H1 (cell line): ENCODE measurements around the gene TAF12. TPM values are rescaled to one million over a fixed set of nuclear protein-coding genes. Genes with fewer than 3 reads are reported as not detected.

Experiments used
- CBX5 ChIP-seq: fragments of 300-800, 300-1000 bp; sonication (generic); IDR thresholded peaks from 2 replicates; pipeline ENCODE4 v1.7.1; 2016; ENCODE audit warnings: antibody characterized with exemption, low read length, low read depth
- CBX8 ChIP-seq: fragments of 300-800, 300-1000 bp; sonication (generic); IDR thresholded peaks from 2 replicates; pipeline ENCODE4 v1.7.1; 2016; ENCODE audit warnings: low read depth, low read length, borderline replicate concordance
- CTBP2 ChIP-seq: IDR thresholded peaks from 2 replicates; pipeline ENCODE4 v1.7.0; 2011; ENCODE audit warnings: borderline replicate concordance, mild to moderate bottlenecking, moderate library complexity, mixed read lengths, low read length; ENCODE audit not compliant: insufficient read depth, insufficient read length
- EZH2 ChIP-seq: fragments of 200-600 bp; sonication (generic); IDR thresholded peaks from 2 replicates; pipeline ENCODE4 v1.7.1; 2012; ENCODE audit warnings: low read depth, mild to moderate bottlenecking, moderate library complexity, low read length, inconsistent platforms; ENCODE audit not compliant: severe bottlenecking
- GTF2F1 ChIP-seq: IDR thresholded peaks from 2 replicates; pipeline ENCODE4 v1.6.1; 2012; ENCODE audit warnings: low read depth, low read length, improper control_type of control experiment, borderline replicate concordance
- KDM5A ChIP-seq: fragments of 200-600 bp; IDR thresholded peaks from 2 replicates; pipeline ENCODE4 v1.7.1; 2012; ENCODE audit warnings: mild to moderate bottlenecking, low read length, inconsistent platforms, mixed read lengths
- ZNF274 ChIP-seq: IDR thresholded peaks from 2 replicates; pipeline ENCODE4 v1.7.0; 2012; ENCODE audit warnings: low read length, borderline replicate concordance; ENCODE audit errors: extremely low read depth
- polyA plus RNA-seq, 7 experiments: library from polyadenylated mRNA; depleted of rRNA in 3 of 7; stranded (reverse) in 5 of 7; unstranded in 2 of 7; fragments of >200 nt in 5 of 7; fragments of 200-250 nt in 2 of 7; gene quantifications; 1 replicate in 5 of 7; 2 replicates in 1 of 7; 4 replicates in 1 of 7; pipeline versions ENCODE4 v1.2.1 to v1.2.3, GENCODE V29; 2011 to 2013; ENCODE audit warnings: missing spikeins in 2 of 7, mixed read lengths in 2 of 7
- total RNA-seq: library from RNA; stranded (reverse); fragmentation: NEBNext Ultra II Directional; extraction: Animal tissue kit (Norgen Biotek cat#: 25700); gene quantifications from 2 replicates; pipeline ENCODE4 v1.2.1, GENCODE V29; 2021
- TF ChIP-seq, protein P1 (sequence below): fragments of 300-600 bp; sonication (generic); IDR thresholded peaks from 2 replicates; pipeline ENCODE4 v1.7.1; 2012; ENCODE audit warnings: low read length, moderate library complexity, mild to moderate bottlenecking, inconsistent platforms; ENCODE audit not compliant: insufficient replicate concordance
- TF ChIP-seq, protein P2 (sequence below): IDR thresholded peaks from 2 replicates; pipeline ENCODE4 v1.6.1; 2012; ENCODE audit warnings: inconsistent platforms

Gene TAF12
- total and polyA plus RNA-seq, 2 of the 8 experiments (the other 6 are each of a cell fraction or from before 2014, with no cell fraction given), result 25.1 to 27.2 TPM

DNA sequence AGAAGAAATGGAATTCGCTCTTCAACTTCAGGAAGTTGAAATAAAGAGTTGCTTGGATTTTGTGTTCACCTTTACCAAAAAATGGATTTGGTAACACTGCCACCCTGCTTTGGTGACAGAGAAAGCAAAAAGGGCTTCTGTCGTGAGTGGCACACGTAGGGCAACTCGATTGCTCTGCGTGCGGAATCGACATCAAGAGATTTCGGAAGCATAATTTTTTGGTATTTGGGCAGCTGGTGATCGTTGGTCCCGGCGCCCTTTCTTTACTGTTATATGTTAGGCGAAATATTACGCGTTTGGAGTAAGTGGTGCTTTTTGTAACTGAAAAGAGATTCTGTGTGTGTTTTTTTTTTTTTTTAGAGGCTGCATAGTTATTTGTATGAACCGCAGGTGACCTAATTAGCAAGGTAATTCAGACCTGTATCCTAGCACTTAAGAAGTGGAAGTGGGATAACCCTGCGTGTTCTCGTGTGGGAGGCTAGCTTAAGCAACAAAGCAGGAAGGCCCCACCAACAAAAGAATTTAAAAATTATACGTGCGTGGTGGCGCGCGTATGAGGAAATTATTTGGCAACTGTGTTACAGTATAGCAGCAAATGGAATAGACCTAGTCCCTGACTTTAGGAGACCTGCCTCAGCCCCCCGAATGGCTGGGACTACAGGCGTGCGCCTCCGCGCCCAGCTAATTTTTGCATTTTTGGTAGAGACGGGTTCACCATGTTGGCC is 5.8 kb upstream of the TAF12 start, which contains the start of gene RNU11 (continued):
- TF ChIP-seq CBX8 (no peak), ZNF274 (no peak), KDM5A (no peak), EZH2 (no peak), CTBP2 (no peak), GTF2F1 (peak; percentile 100), CBX5 (no peak)
- TF ChIP-seq, protein P1, sequence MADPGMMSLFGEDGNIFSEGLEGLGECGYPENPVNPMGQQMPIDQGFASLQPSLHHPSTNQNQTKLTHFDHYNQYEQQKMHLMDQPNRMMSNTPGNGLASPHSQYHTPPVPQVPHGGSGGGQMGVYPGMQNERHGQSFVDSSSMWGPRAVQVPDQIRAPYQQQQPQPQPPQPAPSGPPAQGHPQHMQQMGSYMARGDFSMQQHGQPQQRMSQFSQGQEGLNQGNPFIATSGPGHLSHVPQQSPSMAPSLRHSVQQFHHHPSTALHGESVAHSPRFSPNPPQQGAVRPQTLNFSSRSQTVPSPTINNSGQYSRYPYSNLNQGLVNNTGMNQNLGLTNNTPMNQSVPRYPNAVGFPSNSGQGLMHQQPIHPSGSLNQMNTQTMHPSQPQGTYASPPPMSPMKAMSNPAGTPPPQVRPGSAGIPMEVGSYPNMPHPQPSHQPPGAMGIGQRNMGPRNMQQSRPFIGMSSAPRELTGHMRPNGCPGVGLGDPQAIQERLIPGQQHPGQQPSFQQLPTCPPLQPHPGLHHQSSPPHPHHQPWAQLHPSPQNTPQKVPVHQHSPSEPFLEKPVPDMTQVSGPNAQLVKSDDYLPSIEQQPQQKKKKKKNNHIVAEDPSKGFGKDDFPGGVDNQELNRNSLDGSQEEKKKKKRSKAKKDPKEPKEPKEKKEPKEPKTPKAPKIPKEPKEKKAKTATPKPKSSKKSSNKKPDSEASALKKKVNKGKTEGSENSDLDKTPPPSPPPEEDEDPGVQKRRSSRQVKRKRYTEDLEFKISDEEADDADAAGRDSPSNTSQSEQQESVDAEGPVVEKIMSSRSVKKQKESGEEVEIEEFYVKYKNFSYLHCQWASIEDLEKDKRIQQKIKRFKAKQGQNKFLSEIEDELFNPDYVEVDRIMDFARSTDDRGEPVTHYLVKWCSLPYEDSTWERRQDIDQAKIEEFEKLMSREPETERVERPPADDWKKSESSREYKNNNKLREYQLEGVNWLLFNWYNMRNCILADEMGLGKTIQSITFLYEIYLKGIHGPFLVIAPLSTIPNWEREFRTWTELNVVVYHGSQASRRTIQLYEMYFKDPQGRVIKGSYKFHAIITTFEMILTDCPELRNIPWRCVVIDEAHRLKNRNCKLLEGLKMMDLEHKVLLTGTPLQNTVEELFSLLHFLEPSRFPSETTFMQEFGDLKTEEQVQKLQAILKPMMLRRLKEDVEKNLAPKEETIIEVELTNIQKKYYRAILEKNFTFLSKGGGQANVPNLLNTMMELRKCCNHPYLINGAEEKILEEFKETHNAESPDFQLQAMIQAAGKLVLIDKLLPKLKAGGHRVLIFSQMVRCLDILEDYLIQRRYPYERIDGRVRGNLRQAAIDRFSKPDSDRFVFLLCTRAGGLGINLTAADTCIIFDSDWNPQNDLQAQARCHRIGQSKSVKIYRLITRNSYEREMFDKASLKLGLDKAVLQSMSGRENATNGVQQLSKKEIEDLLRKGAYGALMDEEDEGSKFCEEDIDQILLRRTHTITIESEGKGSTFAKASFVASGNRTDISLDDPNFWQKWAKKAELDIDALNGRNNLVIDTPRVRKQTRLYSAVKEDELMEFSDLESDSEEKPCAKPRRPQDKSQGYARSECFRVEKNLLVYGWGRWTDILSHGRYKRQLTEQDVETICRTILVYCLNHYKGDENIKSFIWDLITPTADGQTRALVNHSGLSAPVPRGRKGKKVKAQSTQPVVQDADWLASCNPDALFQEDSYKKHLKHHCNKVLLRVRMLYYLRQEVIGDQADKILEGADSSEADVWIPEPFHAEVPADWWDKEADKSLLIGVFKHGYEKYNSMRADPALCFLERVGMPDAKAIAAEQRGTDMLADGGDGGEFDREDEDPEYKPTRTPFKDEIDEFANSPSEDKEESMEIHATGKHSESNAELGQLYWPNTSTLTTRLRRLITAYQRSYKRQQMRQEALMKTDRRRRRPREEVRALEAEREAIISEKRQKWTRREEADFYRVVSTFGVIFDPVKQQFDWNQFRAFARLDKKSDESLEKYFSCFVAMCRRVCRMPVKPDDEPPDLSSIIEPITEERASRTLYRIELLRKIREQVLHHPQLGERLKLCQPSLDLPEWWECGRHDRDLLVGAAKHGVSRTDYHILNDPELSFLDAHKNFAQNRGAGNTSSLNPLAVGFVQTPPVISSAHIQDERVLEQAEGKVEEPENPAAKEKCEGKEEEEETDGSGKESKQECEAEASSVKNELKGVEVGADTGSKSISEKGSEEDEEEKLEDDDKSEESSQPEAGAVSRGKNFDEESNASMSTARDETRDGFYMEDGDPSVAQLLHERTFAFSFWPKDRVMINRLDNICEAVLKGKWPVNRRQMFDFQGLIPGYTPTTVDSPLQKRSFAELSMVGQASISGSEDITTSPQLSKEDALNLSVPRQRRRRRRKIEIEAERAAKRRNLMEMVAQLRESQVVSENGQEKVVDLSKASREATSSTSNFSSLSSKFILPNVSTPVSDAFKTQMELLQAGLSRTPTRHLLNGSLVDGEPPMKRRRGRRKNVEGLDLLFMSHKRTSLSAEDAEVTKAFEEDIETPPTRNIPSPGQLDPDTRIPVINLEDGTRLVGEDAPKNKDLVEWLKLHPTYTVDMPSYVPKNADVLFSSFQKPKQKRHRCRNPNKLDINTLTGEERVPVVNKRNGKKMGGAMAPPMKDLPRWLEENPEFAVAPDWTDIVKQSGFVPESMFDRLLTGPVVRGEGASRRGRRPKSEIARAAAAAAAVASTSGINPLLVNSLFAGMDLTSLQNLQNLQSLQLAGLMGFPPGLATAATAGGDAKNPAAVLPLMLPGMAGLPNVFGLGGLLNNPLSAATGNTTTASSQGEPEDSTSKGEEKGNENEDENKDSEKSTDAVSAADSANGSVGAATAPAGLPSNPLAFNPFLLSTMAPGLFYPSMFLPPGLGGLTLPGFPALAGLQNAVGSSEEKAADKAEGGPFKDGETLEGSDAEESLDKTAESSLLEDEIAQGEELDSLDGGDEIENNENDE, result peak; percentile 45
- TF ChIP-seq, protein P2, sequence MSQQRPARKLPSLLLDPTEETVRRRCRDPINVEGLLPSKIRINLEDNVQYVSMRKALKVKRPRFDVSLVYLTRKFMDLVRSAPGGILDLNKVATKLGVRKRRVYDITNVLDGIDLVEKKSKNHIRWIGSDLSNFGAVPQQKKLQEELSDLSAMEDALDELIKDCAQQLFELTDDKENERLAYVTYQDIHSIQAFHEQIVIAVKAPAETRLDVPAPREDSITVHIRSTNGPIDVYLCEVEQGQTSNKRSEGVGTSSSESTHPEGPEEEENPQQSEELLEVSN, result 0 out of 2 replicates have a peak, but pooled peaks have one; percentile 5
